HEK293T (cell line): ENCODE data around the gene ADAP1.

Source experiments
- CTCF ChIA-PET: fragments of 350-600 bp; formaldehyde crosslinking; extraction: SDS; loops from one replicate; lab custom pipeline; 2021; ENCODE audit warnings: antibody characterized with exemption, inconsistent platforms; lab: Yijun Ruan, JAX
- POLR2A ChIA-PET: fragments of 350-600 bp; formaldehyde crosslinking; extraction: SDS; loops from one replicate; lab custom pipeline; 2020; ENCODE audit warnings: antibody characterized with exemption, inconsistent platforms; lab: Yijun Ruan, JAX
- DNase-seq: peaks from one replicate; pipeline ENCODE4 v3.0.0; 2012; ENCODE audit warnings: mixed read lengths; ENCODE audit errors: extremely low spot score
- ARNT ChIP-seq: fragments of 450-650 bp; IDR thresholded peaks from 2 replicates; pipeline ENCODE4 v1.6.1; 2017; ENCODE audit warnings: mild to moderate bottlenecking
- BHLHE40 ChIP-seq: fragments of 450-650 bp; IDR thresholded peaks from 2 replicates; pipeline ENCODE4 v1.6.1; 2016; ENCODE audit warnings: mild to moderate bottlenecking, moderate library complexity, borderline replicate concordance
- CTBP1 ChIP-seq: fragments of 450-650 bp; IDR thresholded peaks from 2 replicates; pipeline ENCODE4 v1.6.1; 2016; ENCODE audit warnings: borderline replicate concordance
- ELF4 ChIP-seq: fragments of 450-650 bp; IDR thresholded peaks from 2 replicates; pipeline ENCODE4 v1.6.1; 2017; ENCODE audit warnings: antibody characterized with exemption
- FOXA1 ChIP-seq: fragments of 450-650 bp; IDR thresholded peaks from 2 replicates; pipeline ENCODE4 v1.6.1; 2016; ENCODE audit warnings: mild to moderate bottlenecking
- FOXK2 ChIP-seq: fragments of 450-650 bp; IDR thresholded peaks from 2 replicates; pipeline ENCODE4 v1.6.1; 2016; ENCODE audit warnings: mild to moderate bottlenecking
- FOXM1 ChIP-seq: fragments of 450-650 bp; IDR thresholded peaks from 2 replicates; pipeline ENCODE4 v1.6.1; 2017; ENCODE audit warnings: mild to moderate bottlenecking, borderline replicate concordance
- HDGF ChIP-seq: fragments of 450-650 bp; IDR thresholded peaks from 2 replicates; pipeline ENCODE4 v1.6.1; 2017; ENCODE audit warnings: antibody characterized with exemption, borderline replicate concordance
- L3MBTL2 ChIP-seq: fragments of 450-650 bp; conservative IDR thresholded peaks from 2 replicates; pipeline ENCODE4 v1.6.1; 2016; ENCODE audit warnings: mild to moderate bottlenecking
- LEF1 ChIP-seq: fragments of 450-650 bp; IDR thresholded peaks from 2 replicates; pipeline ENCODE4 v1.6.1; 2017; ENCODE audit warnings: mild to moderate bottlenecking, borderline replicate concordance
- NFRKB ChIP-seq: fragments of 450-650 bp; IDR thresholded peaks from 2 replicates; pipeline ENCODE4 v1.6.1; 2016; ENCODE audit warnings: mild to moderate bottlenecking, moderate library complexity
- SP1 ChIP-seq: fragments of 450-650 bp; IDR thresholded peaks from 2 replicates; pipeline ENCODE4 v1.6.1; 2017
- SUZ12 ChIP-seq: fragments of 450-650 bp; IDR thresholded peaks from 2 replicates; pipeline ENCODE4 v1.6.1; 2016; ENCODE audit warnings: mild to moderate bottlenecking
- TARDBP ChIP-seq: fragments of 450-650 bp; IDR thresholded peaks from 2 replicates; pipeline ENCODE4 v1.6.1; 2016
- ZNF384 ChIP-seq: fragments of 450-650 bp; IDR thresholded peaks from 2 replicates; pipeline ENCODE4 v1.6.1; 2016
- TF ChIP-seq, protein P1 (sequence below): fragments of 450-650 bp; IDR thresholded peaks from 2 replicates; pipeline ENCODE4 v1.6.1; 2016

ADAP1 gene

DNA sequence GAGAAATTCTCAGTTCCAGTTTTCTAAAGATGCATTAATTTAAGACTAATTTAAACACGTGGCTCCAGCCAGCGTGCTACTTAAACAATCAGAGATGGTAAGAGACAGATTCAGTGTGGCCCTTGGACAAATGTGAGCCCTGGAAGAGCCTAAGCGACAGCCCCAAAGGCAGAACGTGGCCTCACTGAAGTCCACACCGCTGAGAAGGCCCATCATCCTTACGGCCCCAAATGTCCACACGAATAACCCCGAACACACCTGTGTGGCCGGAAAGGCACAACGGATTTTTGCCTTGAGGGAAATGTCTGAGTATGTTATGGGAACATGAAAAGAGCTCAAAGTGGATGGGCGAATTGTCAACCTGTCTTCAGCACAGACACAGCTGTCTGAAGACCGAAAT lies 17.6 kb upstream of the ADAP1 start:
- POLR2A ChIA-PET = no interaction called here
- DNase-seq = no peak
- CTCF ChIA-PET = interaction anchor here (0.6 kb wide), 1 partner anchor 263 kb away, joined by 4 read pairs; no protein-coding TSS in a partner anchor
- TF ChIP-seq FOXA1 (no peak), FOXK2 (no peak), L3MBTL2 (no peak), SP1 (no peak), ELF4 (no peak), NFRKB (no peak), ARNT (no peak), BHLHE40 (no peak), CTBP1 (no peak), TARDBP (no peak), LEF1 (no peak), ZNF384 (no peak), SUZ12 (no peak)

DNA sequence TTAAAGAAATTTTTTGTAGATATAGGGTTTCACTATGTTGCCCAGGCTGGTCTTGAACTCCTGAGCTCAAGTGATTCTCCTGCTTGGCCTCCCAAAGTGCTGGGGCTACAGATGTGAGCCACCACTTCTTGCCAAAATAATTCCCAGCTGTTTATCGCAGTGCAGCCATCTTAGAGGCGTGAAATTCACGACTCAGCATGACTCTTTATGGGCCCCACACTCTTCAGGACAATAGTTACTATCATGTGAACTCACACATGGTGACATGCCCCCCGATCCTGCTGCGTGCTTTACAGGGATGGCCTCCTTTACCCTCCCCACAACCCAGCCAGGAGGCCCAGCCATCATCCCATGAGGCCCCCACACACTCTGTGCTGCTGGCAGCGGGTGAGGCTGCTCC lies 16.3 kb upstream of the ADAP1 start:
- TF ChIP-seq HDGF = no peak
- no peak for TF ChIP-seq CTBP1
- TF ChIP-seq NFRKB = no peak
- TF ChIP-seq LEF1 = no peak
- TF ChIP-seq ZNF384 = no peak
- TF ChIP-seq TARDBP = no peak
- no peak for TF ChIP-seq L3MBTL2
- TF ChIP-seq FOXK2 = no peak
- no peak for TF ChIP-seq FOXA1
- TF ChIP-seq SUZ12 = no peak
- TF ChIP-seq SP1 = no peak
- TF ChIP-seq ELF4 = no peak
- TF ChIP-seq, protein P1, sequence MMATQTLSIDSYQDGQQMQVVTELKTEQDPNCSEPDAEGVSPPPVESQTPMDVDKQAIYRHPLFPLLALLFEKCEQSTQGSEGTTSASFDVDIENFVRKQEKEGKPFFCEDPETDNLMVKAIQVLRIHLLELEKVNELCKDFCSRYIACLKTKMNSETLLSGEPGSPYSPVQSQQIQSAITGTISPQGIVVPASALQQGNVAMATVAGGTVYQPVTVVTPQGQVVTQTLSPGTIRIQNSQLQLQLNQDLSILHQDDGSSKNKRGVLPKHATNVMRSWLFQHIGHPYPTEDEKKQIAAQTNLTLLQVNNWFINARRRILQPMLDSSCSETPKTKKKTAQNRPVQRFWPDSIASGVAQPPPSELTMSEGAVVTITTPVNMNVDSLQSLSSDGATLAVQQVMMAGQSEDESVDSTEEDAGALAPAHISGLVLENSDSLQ = no peak
- no peak for TF ChIP-seq ARNT
- no peak for TF ChIP-seq BHLHE40
- TF ChIP-seq FOXM1 = no peak
- POLR2A ChIA-PET = no interaction called here
- CTCF ChIA-PET = interaction anchor here (0.7 kb wide), 1 partner anchor 23 kb away, joined by 3 read pairs; no protein-coding TSS in a partner anchor
- DNase-seq = no peak

DNA sequence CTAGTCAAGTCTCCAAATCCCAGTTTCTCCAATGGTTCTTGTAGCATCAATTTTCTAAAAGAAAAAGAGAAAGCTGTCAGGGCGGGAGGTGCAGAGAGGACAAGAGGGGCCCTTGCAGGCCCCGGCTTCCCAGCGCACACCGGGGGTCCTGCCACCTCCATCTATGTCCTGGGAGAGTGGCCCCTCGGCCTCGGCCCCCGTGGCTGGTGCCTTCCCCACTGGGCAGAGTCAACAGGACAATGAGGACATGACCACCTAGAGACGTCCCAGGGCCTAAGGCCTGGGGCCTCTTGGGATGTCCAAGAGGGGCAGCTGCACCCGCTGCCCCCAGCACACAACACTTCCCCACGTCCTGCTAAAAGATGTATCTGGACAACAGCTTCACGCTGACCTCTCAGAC lies 14.9 kb upstream of the ADAP1 start:
- CTCF ChIA-PET = no interaction called here
- no peak for DNase-seq
- TF ChIP-seq FOXA1 (no peak), NFRKB (no peak), HDGF (no peak), BHLHE40 (no peak), LEF1 (no peak), L3MBTL2 (no peak), SP1 (no peak), FOXM1 (no peak), SUZ12 (no peak), TARDBP (no peak), CTBP1 (no peak), FOXK2 (no peak)
- POLR2A ChIA-PET = no interaction called here

DNA sequence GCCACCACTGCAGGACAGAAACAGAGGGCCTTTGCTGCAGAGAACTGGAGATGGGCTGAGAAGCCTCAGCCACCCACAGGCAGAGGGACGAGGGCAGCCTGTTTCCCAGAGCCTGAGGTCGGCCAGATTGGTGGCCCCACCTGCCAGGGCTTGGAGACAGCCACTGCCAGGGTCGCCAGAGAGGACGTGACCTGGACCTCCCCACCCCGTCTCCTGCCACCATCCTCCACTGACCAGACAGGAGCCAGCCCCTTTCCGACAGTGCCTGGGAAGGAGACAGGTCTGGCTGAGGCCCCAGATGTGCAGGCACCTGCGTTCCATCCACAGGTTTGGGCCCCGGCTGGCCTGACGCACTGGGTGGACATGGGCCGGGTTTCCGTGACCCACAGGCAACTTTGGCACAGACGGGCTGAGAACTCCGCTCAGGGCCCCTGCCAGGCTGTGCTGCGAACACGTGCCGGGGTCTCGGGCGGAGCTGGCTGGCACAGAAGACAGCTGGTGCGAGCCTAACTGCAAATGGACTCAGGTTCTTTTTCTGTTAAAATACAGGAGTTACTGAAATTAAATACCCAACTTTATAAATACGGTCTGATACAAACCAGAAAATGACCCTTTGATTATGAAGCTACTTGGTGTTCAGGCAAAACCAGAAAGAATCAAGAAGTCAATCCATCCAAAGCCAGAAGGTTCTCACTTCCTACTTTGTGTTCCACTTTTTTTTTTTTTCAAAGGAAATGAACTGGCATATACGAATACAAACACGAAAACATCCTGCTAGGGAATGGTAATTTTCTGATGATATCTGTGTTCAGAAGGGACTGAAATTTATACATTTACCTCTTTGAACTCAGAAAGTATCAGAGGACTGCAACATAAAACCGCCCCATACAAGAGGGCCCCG lies 14.0 kb upstream of the ADAP1 start:
- no peak for DNase-seq
- ChIA-PET CTCF (no interaction called here), POLR2A (no interaction called here)
- TF ChIP-seq FOXA1 = no peak
- TF ChIP-seq TARDBP = no peak
- no peak for TF ChIP-seq ARNT
- TF ChIP-seq NFRKB = no peak
- no peak for TF ChIP-seq ELF4
- TF ChIP-seq SUZ12 = no peak
- TF ChIP-seq SP1 = no peak
- no peak for TF ChIP-seq L3MBTL2
- TF ChIP-seq FOXK2 = no peak
- no peak for TF ChIP-seq FOXM1
- TF ChIP-seq HDGF = no peak
- TF ChIP-seq BHLHE40 = no peak
- TF ChIP-seq, protein P1 = no peak
- TF ChIP-seq CTBP1 = no peak
- no peak for TF ChIP-seq LEF1
- TF ChIP-seq ZNF384 = no peak

DNA sequence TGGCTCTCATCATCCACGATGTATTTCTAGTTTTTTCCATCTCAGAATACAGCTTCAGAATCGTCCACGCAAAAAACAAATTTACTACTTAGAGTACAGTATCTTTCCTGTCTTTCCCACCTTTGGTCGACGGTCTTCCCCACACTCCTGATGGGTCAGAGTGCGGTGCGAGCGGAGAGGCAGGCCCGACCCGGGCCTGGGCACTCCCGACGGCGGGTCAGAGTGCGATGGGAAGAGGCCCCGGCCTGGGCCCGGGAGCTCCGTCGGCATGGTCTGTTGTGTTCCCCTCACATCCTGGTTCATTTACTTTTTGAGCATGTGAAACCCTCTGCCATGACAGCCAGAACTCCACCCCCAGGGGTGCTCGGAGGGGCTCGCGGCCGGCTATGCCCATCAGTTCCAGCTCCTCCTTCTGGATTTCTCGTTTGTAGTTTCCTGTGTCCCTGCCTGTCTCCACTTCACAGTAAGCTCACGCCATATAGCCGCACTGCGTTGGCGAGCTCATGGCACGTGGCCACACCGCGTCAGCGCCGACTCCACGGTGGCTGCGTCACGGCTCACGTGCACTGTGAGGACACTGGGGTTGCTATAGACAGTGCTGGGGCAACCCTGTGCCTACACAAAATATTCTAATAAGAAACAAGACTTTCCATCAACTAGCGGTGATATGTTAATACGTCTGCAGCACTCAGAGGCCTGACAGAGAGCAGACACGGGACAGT lies 13.0 kb upstream of the ADAP1 start:
- TF ChIP-seq CTBP1 (no peak), ZNF384 (no peak), HDGF (no peak), FOXK2 (no peak), LEF1 (no peak), L3MBTL2 (no peak), NFRKB (no peak), FOXA1 (no peak), ELF4 (no peak), SP1 (no peak)
- ChIA-PET CTCF (interaction anchor here (0.7 kb wide), 1 partner anchor 11 kb away, joined by 4 read pairs; no protein-coding TSS in a partner anchor), POLR2A (no interaction called here)
- no peak for DNase-seq
